Measurements from ENCODE around the gene SMIM26.
"Not testable (repeated sequence)": the region's sequence is repeated elsewhere in the genome, so short reads cannot be mapped to it uniquely, and the experiment has no call there.

The SMIM26 gene

DNA sequence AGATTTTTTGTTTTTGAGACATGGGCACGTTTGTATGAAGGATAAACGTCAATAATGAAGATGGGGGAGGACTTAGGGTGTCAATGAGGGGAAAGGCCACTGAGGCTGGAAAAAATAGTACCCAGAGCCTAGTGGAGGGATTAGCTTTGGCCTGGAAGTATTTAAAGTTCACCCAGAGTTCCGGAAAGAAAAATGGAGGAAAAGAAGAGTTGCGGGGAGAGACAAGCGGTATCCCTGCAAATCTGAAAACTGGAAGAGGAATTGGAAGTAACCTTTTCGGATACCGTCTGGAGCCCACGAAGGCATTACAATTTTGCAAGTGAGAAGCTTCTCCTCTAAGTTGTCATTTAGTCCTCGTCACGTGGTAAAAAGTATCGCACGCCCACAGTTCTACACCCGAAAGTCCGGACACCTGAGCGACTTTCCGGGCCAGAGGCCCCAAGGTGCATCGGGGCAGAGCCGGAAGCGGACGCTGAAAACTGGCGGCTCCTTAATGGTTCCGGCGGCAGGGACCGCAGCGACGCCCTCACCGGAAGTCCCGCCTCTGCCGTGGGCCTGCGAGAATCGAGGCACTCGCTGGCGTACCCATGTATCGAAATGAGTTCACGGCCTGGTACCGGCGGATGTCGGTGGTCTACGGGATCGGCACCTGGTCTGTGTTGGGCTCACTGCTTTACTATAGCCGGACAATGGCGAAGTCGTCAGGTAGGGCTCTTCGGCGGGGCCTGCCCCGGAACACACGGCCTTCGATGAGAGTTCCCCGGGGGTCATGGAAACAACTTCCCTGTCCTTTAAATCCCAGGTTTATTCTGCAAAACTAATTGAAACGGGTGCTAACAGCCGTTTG lies at the start of gene SMIM26:
TSS of gene SMIM26 (plus strand) at position 541 of the 847 bp plus-strand sequence. CDS start at position 588, 47 bp downstream.
- peak; percentile 76 to 81 for DNase-seq

DNA sequence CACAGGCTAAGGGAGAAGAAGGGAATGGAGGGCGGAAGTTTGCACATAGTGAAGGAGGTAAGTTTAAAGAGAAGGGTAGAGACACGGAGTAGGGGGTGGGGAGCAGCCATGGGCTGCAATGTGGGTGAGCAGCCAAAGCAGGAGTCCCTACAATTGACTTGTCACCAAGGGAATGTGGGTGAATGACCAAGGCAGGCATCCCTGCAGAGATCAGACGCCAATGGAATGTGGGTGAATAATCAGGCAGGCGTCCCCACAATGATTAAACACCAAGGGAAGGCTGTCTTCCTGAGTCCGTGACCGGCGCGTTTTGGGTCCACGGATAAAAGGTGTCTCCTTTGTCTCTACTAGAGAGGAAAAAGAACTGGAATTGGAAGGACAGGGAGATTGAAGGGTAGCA lies 45.2 kb upstream of the SMIM26 start:
- not testable (repeated sequence) for DNase-seq

DNA sequence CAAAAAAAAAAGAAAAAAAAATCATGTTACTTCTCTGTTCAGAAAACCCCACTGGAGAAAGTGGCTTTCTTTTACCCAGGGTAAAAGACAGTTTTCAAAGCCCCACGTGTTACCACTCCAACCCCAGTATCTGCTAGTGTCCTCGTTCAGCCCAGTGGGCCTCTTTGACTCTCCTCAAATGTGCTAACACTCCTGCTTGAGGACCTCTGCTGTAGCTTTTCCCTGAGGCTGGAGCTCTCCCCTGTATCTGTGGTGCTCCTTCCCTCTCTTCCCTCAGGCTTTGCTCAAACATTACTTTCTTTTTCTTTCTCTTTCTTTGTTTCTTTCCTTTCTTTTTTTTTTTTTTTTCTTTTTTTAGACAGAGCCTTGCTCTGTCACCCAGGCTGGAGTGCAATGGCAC lies 44.2 kb upstream of the SMIM26 start:
- DNase-seq, result no peak

DNA sequence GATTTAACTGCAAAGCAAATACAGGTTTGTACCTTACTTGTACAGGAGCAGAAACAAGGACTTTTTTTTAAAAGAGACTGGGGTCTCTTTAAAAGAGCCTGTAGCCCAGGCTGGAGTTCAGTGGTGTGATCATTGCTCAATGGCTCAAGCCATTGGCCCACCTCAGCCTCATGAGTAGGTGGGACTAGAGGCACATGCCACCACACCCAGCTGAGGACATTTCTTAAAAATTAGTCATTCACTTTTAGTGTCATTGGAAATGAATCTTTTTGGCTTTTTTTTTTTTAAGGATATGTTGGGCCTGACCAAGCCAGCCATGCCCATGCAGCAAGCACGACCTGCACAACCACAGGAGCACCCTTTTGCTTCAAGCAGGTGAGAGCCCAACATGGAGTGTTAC lies 42.6 kb upstream of the SMIM26 start:
- no peak for DNase-seq

- not testable (repeated sequence) for DNase-seq
Observed at GRCh38 chr20:18526761-18527160, 40.5 kb upstream of the SMIM26 start.

DNA sequence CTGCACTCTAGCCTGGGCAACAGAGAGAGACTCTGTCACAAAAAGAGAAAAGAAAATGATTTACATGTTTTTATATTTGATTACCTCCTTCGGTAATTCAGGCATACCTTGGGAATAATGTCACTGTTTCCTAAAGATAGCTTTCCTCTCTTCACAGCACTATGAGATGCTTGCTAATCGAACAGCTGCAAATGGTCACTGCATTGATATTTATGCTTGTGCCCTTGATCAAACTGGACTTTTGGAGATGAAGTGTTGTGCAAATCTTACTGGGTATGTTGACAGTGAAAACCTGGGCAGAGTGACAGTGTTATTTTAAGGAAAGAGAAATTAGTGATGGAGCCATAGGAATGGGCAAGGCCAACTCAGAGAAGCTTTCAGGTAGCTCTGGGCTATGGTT lies 39.9 kb upstream of the SMIM26 start:
- no peak for DNase-seq

DNA sequence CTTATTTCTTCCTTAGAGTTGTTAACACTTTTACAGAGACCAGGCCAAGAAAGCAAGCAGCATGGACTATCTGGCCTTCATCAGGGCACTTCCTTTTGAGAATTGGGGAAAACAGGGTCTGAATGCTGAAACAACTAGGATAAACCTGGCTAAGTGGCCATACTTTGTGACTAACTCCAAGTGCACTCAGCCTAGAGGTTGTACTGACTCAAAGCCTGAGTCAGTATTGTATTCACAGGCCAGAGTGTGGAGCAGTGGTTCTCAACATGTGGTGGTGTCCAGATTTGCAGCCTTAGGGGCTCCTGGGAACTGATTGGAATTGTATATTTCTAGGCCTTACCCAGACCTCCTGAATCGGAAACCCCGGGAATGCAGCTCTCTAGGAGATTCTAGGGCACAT lies 39.4 kb upstream of the SMIM26 start:
- no peak for DNase-seq

GRCh38 chr20:18529041-18529440 lies 38.2 kb upstream of the SMIM26 start:
- DNase-seq, result no peak

GRCh38 chr20:18532626-18533025 lies 34.6 kb upstream of the SMIM26 start:
- no peak for DNase-seq

GRCh38 chr20:18533491-18533890 lies 33.7 kb upstream of the SMIM26 start:
- no peak for DNase-seq

DNA sequence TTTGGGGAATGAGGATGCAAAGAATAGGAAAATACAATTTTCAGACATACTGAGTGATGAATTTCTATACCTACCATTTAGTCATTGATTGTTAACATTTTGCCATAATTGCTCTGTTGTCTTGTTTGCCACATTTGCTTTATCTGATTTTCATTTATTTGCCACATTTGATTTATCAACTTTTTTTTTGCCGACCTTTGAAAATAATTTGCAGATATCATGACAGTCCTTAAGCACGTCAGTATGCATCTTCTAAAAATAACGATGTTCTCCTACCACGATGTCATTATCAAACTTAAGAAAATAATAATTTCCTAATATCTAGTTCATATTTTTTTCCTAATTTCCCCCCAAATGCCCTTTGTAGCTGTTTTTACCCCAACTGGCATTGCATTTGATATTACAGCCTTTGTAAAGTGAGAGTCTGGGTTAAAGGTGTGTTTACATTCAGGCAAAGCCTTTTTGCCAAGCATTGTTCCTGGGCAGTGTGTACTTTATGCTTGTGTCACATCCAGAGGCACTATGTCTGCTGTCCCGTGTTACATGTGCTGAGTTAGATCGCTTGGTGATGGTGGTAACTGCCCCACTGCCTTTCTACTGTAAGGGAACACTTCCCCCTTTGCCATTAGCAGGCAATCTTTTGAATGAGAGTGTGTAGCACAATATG lies 33.1 kb upstream of the SMIM26 start:
- DNase-seq, result no peak

- no peak for DNase-seq
Observed at GRCh38 chr20:18537651-18538050, 29.6 kb upstream of the SMIM26 start.

DNA sequence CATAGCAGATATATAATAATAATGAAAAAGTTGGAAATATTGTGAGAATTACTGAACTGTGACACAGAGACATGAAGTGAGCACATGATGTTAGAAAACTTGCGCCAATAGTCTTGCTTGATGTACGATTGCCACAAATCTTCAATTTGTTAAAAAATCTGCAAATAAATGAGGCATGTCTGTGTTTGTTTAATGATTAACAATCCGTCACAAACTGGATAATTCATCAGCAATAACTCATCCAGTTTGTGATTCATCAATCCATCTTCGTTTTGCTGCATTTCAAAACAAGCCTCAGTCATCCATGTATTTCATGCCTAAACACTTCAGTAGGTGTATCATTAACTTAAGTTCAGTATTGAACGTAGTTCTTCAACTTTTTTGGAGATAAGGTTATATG lies 25.5 kb upstream of the SMIM26 start:
- no peak for DNase-seq

- DNase-seq, result no peak
Observed at GRCh38 chr20:18543216-18543615, 24.0 kb upstream of the SMIM26 start.

GRCh38 chr20:18543932-18544331 lies 23.3 kb upstream of the SMIM26 start:
- DNase-seq, result no peak

DNA sequence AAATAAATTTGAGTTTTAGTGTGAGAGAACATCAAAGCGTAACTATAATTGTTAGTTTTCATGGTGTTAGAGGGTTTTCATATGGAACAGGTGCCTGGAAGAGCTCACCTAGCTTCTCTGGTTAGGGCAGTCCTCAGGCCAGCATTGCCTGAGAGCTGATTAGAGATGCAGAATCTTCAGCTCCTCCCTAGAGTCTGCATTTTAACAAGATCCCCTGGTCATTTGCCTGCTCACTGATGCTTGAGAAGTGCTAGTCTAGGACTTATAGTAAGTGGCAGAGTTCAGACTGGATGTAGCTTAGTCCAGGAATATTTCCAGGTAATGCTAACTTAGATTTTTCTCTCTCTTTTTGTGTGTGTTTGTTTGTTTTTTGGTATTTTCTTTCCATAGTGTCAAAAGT lies 21.7 kb upstream of the SMIM26 start:
- no peak for DNase-seq

- no peak for DNase-seq
Observed at GRCh38 chr20:18548465-18548864, 18.8 kb upstream of the SMIM26 start.

DNA sequence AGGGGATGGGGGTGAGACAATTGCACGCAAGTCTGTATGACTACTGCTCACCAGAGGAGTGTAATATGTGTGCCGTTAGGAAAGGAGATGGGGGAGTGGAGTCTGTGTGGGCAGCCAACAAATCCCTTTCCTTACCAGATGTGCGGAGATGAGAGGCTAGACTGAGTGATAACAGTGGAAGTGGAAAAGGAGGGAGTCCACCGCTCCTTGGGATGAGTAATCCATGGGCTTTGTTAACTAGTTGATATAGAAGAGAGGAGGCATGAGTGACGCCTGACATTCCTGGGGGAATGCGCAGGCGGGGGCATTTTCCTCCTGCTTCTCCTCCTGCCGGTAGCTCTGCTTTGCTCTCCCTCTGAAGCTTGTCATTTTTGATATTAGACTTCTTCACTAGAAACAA lies 13.5 kb upstream of the SMIM26 start:
- no peak for DNase-seq

- DNase-seq, result no peak
Observed at GRCh38 chr20:18567739-18568091, 483 bp downstream of the SMIM26 start.

GRCh38 chr20:18571009-18571408 lies 3.8 kb downstream of the SMIM26 start:
- no peak for DNase-seq

DNA sequence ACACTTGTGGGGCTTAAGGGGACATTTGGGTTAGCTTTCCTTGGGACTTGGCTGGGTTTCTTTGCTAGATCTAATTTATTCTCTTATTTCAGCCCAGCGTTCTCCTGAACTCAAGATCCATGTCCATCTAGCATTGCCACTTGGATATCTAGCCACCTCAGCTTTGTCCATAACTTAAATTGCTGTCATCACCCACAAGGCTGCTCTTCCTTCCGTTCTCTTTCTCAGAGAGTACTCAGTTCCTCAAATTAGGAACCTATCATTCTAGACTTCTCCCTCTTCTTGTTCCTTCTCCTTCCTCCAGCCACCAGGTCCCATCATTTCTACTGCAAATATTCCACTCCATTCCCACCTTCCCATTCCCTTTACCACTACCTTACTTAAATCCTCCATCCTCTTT lies 4.3 kb downstream of the SMIM26 start:
- no peak for DNase-seq

DNA sequence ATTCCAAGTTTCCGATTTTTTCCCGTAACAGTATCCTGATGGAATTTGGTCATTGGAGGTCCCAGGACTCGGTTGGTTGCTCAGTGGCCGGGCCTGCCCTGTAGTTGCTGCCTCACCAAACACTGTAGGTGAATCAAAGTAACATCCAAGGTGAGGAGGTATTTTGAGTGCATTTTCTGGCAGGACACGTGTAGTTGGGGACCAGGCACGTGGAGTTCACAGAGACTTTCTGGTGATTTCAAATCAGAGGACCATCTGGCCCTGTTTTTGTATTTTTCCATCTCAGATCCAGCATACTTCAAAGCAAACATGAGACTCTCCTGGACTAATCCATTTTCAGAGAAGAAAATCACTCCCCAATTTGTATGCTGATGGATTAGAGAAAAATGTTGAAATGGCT lies 10.7 kb downstream of the SMIM26 start:
- DNase-seq, result no peak

DNA sequence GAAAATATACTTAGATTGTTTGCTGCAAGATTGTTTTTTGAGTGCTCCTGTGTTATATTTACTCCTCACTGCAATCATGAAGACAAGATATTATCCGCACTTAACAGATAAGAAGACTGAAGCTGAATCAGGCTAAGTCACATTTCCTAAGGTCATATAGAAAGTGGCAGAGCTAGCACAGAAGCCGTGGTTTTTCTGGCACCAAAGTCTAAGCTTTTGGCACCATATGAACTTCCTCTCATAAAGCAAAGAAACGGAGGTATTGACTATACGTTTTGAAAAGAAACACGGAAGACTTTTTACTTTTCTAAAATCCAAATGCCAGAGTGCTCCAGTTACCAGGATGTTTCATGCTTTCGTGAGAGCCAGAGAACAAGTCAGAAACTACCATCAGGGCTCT lies 11.3 kb downstream of the SMIM26 start:
- DNase-seq, result no peak

DNA sequence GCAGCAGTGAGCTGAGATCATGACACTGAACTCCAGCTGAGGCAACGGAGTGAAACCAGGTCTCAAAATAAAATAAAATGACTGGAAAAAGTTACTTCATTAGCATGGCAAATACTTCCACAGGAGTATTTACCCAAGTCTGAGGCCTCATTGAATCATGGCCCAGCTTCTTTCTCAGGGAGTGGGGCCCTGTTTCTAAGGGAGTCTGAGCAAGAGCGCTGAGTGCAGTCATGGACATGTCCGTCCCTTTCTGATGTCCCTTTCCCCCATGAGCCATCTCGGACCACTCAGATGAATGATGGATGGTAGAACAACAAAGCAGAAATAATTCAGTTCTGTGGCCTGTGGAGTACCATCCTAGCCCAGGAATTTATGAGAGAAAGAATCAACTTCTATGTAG lies 12.8 kb downstream of the SMIM26 start:
- no peak for DNase-seq

- DNase-seq, result no peak
Observed at GRCh38 chr20:18585134-18585533, 17.9 kb downstream of the SMIM26 start.
